Subcutaneous abdominal adipose tissue (tissue), 5 donors: Measurements from ENCODE around the gene MINAR1.

Source experiments
- H3K27ac ChIP-seq: one replicate; pipeline ENCODE4 v1.7.0; 2013; ENCODE audit warnings: low read depth, mild to moderate bottlenecking, inconsistent platforms, low read length, moderate library complexity
- H3K27me3 ChIP-seq, 5 donors: one replicate each; pipeline ENCODE4 v1.7.0; 2013; ENCODE audit warnings: low read length in 5 of 5, inconsistent platforms in 1 of 5; ENCODE audit not compliant: control insufficient read depth in 5 of 5, insufficient read depth in 4 of 5
- H3K36me3 ChIP-seq, 5 donors: one replicate each; pipeline ENCODE4 v1.7.0; 2013; ENCODE audit warnings: low read length in 5 of 5; ENCODE audit not compliant: control insufficient read depth in 5 of 5, insufficient read depth in 5 of 5
- H3K4me1 ChIP-seq, 5 donors: one replicate each; pipeline ENCODE4 v1.7.0; 2013; ENCODE audit warnings: low read length in 5 of 5, mild to moderate bottlenecking in 3 of 5, moderate library complexity in 1 of 5; ENCODE audit not compliant: control insufficient read depth in 5 of 5, insufficient read depth in 5 of 5
- H3K4me3 ChIP-seq, 5 donors: one replicate each; pipeline ENCODE4 v1.7.0; 2013; ENCODE audit warnings: low read length in 5 of 5, low read depth in 1 of 5
- H3K9ac ChIP-seq, 5 donors: one replicate each; pipeline ENCODE4 v1.7.0; 2013; ENCODE audit warnings: low read length in 5 of 5, mild to moderate bottlenecking in 4 of 5, moderate library complexity in 3 of 5
- H3K9me3 ChIP-seq, 5 donors: one replicate each; pipeline ENCODE4 v1.7.0; 2013; ENCODE audit warnings: low read length in 5 of 5; ENCODE audit not compliant: control insufficient read depth in 5 of 5
- donor health status: healthy.
- donor health status: healthy.
- donor health status: healthy.
- donor health status: healthy.
- donor health status: healthy.

MINAR1 gene

DNA sequence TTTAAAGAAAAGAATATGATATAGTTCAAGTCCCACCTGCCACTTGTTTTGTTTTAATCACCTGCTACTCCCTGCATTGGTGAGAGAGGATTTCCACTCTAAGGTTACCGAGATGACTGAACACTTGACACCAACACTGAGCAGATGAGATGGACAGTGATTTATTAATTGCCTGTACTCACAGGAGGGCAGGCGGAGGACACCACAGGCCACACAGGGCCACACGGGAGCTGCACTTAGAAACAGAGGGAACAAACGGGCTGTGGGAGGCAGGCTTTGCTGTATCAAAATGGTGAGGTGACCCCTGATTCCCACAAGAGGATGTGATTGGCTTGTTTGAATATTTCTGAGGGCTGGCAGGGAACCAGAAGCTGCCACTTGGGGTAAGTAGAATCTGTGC is 10.8 kb downstream of the MINAR1 start:
- H3K4me1 ChIP-seq: no peaks in the 10 kb centered on the region
- peaks cover 0 to 19% (median 6%) of the 10 kb centered on the region in 5 donors for H3K9me3 ChIP-seq
- no peaks in the 10 kb centered on the region for H3K27me3 ChIP-seq
- H3K27ac ChIP-seq: no peak overlapping the region
- H3K4me3 ChIP-seq: no peak overlapping the region
- H3K36me3 ChIP-seq: no peaks in the 10 kb centered on the region
- no peak overlapping the region for H3K9ac ChIP-seq

DNA sequence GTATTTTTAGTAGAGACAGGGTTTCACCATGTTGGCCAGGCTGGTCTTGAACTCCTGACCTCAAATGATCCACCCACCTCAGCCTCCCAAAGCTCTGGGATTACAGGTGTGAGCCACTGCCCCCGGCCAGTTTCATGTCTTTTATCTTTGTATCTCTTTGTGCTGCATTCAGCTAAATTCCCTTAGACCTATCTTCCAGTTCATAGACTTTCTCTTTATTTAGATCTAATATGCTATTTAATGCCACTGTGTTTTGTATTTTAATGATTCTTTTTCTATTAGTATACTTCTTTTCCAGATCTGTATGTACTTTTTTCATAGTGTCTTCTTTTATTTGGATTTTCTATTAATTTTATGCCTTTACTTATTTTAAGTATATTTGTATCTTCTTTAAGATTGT is 14.9 kb downstream of the MINAR1 start:
- Histone ChIP-seq H3K36me3 (no peaks in the 10 kb centered on the region), H3K9me3 (peaks cover 0 to 19% (median 6%) of the 10 kb centered on the region in 5 donors), H3K4me3 (no peak overlapping the region), H3K9ac (no peak overlapping the region), H3K27ac (no peak overlapping the region), H3K27me3 (peaks cover 3 to 10% (median 7%) of the 10 kb centered on the region in 5 donors), H3K4me1 (no peaks in the 10 kb centered on the region)

DNA sequence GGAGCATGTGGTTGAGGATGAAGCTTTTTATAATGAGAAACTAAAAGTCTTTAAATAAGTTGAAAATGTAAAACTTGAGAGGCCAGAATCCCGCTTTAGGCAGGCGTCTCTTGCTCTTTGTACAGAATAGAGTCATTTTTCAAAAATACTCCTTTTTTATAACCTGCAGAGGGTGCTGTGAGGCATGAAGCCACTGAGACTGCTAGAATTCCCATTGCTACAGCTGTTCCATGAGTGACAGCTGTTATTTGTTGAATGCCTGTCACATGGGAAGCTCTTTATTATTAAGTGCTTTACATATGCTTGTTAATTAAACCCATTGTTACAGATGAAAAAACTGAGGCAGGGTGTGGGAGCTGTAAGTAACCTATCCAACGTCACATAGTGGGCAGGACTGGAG is 18.5 kb downstream of the MINAR1 start:
- peaks cover 0 to 12% (median 6%) of the 10 kb centered on the region in 5 donors for H3K9me3 ChIP-seq
- H3K9ac ChIP-seq: no peak overlapping the region
- no peak overlapping the region for H3K4me3 ChIP-seq

DNA sequence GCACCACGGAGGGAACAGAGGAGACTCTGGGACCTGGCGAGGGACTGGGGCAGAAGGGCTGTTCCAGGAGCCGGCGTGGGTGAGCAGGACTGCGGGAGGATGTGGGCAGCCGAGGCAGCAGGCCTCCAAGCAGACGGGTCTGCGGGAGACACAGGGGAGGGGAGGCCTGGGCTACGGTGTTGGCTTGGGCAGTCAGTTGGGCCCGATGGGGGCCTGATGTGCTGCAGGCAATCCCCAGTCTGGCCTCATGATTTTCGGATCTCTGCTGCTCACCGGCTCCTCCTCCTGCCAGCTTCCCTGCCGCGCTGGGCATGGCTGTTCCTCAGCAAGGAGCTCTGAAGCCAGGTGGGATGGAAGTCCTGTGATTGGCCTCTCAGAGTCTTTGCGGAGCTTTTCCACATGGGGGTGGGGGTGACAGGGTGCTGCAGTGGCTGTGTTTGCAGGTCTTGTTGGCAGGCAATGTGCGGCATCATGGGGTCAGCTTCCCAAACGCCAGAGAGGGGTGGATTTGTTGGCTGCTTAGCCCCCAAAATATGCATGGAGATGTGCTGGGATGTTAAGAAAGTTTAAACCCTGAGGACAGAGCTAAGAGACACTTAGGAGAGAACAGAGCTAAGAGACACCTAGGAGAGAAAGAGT is 19.3 kb downstream of the MINAR1 start:
- H3K27me3 ChIP-seq: peaks cover 3 to 15% (median 10%) of the 10 kb centered on the region in 5 donors
- no peak overlapping the region for H3K4me3 ChIP-seq
- H3K27ac ChIP-seq: no peak overlapping the region
- H3K4me1 ChIP-seq: no peaks in the 10 kb centered on the region
- H3K9ac ChIP-seq: no peak overlapping the region
- peaks cover 0 to 8% (median 6%) of the 10 kb centered on the region in 5 donors for H3K9me3 ChIP-seq
- H3K36me3 ChIP-seq: no peaks in the 10 kb centered on the region

More for the DNA sequence above, 18.5 kb downstream of the MINAR1 start:
- Histone ChIP-seq H3K36me3 (no peaks in the 10 kb centered on the region), H3K4me1 (no peaks in the 10 kb centered on the region), H3K27ac (no peak overlapping the region), H3K27me3 (peaks cover 3 to 11% (median 10%) of the 10 kb centered on the region in 5 donors)

DNA sequence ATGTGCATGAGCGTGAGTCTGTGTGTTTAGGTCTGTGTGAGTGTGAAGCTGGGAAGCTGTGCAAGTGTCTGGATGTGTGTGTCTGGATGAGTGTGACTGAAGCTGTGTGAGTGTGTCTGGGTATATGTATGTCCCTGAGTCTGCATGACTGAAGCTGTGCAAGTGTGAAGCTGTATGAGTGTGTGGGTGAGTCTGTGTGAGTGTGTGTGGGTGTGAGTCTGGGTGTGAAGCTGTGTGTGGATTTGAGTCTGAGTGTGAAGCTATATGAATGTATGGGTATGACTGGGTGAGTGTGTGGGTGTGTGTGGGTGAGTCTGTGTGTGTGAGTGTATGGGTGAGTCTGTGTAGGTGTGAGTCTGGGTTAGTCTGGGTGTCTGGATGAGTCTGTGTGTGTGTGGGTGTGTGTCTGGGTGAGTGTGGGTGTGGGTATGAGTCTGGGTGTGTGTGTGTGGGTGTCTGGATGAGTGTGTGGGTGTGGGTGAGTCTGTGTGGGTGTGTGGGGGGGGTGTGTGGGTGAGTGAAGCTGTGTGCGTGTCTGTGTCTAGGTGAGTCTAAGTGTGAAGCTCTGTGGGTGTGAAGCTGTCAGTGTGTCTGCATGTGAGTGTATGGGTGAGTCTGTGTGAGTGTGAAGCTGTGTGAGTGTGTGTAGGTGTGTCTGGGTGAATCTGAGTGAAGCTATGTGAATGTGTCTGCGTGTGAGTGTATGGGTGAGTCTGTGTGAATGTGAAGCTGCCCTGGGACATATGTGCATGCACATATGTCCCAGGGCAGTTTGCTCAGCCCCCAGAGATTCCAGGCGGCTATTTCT is 20.3 kb downstream of the MINAR1 start:
- H3K36me3 ChIP-seq: no peaks in the 10 kb centered on the region
- H3K9me3 ChIP-seq: peaks cover 0 to 1% (median 0%) of the 10 kb centered on the region in 5 donors
- no peaks in the 10 kb centered on the region for H3K4me1 ChIP-seq
- no peak overlapping the region for H3K4me3 ChIP-seq
- no peak overlapping the region for H3K9ac ChIP-seq
- peaks cover 3 to 15% (median 10%) of the 10 kb centered on the region in 5 donors for H3K27me3 ChIP-seq
- H3K27ac ChIP-seq: no peak overlapping the region

DNA sequence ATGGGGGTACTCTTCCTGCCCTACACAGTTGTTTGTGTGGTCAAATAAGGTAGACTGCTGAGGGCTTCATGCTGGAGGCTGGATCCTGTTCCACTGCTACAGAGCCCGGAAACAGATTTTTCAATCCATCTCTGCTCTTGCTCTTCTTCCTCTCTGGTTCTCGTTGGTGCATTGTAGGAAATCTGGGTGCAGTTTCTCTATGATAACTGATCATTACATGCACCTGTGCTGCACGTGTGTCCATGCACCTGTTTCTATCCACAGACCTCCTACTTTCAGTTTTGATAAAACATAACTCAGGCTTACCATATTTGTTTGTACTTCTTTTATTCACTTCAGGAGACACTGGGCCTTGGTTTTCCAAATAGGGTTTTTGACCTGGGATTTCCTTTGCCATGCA is 21.3 kb downstream of the MINAR1 start:
- Histone ChIP-seq H3K9ac (no peak overlapping the region), H3K4me3 (no peak overlapping the region), H3K36me3 (no peaks in the 10 kb centered on the region), H3K4me1 (no peaks in the 10 kb centered on the region), H3K27ac (no peak overlapping the region), H3K9me3 (no peaks in the 10 kb centered on the region), H3K27me3 (peaks cover 3 to 15% (median 10%) of the 10 kb centered on the region in 5 donors)

DNA sequence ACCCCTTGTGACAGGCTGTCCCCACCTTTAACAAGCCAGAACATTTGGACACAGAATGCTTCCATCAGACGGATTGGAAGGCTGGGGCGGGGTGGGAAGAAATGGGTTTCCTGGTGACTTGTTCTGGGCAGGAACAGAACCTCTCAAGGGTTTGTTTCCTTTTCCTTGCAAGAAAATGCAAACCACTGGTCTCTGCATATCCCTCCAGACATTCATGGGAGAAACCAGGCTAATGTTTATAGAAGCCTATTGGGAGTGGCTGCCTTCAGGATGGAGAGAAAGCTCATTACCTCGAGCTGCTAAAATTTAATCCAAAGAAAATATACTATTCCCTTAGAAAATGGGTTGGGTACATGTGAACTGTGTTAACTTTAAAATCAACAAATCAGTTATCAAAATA is 21.9 kb downstream of the MINAR1 start:
- Histone ChIP-seq H3K27ac (no peak overlapping the region), H3K36me3 (no peaks in the 10 kb centered on the region), H3K9ac (no peak overlapping the region), H3K4me3 (no peak overlapping the region), H3K4me1 (no peaks in the 10 kb centered on the region), H3K27me3 (peaks cover 3 to 15% (median 10%) of the 10 kb centered on the region in 5 donors), H3K9me3 (no peaks in the 10 kb centered on the region)

DNA sequence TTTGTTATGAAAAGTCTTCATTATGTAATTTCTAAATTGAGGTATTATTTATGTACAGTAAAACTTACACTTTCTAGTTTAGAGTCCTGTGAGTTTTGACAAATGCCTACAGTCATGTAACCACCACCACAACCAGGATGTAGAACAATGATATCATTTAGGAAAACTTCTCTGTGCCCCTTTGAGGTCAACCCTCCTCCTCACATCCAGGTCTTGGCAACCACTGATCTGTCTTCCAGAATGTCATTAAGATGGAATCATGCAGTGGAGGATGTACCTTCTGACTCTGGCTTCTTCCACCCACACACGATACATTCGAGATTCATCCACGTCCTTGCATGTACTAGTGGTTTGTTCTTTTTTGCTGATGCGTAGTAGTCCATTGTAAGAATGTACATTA is 23.2 kb downstream of the MINAR1 start:
- Histone ChIP-seq H3K27ac (no peak overlapping the region), H3K4me3 (no peak overlapping the region), H3K27me3 (peaks cover 0 to 15% (median 4%) of the 10 kb centered on the region in 5 donors), H3K9me3 (no peaks in the 10 kb centered on the region), H3K36me3 (no peaks in the 10 kb centered on the region), H3K4me1 (no peaks in the 10 kb centered on the region), H3K9ac (no peak overlapping the region)

DNA sequence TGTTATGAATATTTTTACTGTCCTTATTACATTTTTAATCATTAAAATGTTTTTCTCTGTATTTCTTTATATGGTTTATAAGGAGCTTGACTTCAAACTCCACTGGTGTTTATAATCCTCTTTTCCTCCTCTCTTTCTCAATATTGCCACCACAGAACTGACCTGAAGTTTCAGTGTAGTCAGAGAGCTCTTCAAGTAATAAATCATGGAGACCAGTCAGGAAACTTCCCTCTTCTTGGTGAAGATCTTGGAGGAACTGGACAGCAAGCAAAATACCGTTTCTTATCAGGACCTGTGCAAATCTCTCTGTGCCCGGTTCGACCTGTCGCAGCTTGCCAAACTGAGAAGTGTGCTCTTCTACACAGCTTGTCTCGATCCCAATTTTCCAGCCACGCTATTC is 23.8 kb downstream of the MINAR1 start:
- H3K27me3 ChIP-seq: peaks cover 0 to 15% (median 4%) of the 10 kb centered on the region in 5 donors
- H3K36me3 ChIP-seq: no peaks in the 10 kb centered on the region
- no peaks in the 10 kb centered on the region for H3K9me3 ChIP-seq
- H3K27ac ChIP-seq: no peak overlapping the region
- H3K9ac ChIP-seq: no peak overlapping the region
- no peak overlapping the region for H3K4me3 ChIP-seq
- H3K4me1 ChIP-seq: no peaks in the 10 kb centered on the region

DNA sequence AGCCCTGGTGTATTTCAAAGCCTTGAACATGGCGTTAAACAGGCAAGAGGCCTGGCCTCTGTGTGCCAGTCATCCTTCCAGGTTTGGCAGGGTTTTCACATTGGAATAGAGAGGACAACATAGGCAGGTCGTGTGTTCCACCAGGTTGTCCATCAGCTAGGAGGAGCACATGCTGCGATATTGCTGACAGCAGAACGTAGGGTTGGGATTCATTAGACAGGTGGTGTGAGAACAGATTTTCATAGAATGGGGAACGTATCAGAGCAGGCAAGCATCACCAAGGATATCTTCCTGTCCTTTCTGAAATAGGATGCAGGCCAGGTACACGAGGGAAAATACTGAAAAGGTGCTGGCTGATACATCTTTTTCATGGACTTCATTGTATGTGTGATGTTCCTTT is 26.4 kb downstream of the MINAR1 start:
- no peaks in the 10 kb centered on the region for H3K9me3 ChIP-seq
- H3K27ac ChIP-seq: no peak overlapping the region
- H3K27me3 ChIP-seq: peaks cover 0 to 3% (median 0%) of the 10 kb centered on the region in 5 donors
- no peak overlapping the region for H3K4me3 ChIP-seq
- H3K36me3 ChIP-seq: no peaks in the 10 kb centered on the region
- no peak overlapping the region for H3K9ac ChIP-seq
- no peaks in the 10 kb centered on the region for H3K4me1 ChIP-seq
